Erythroblast (primary cell): Measurements from ENCODE around the gene DGLUCY.
"Not testable (repeated sequence)": the region's sequence is repeated elsewhere in the genome, so short reads cannot be mapped to it uniquely, and the experiment has no call there.

ENCODE experiments used
- GATA1 ChIP-seq: IDR thresholded peaks from 2 replicates; pipeline ENCODE4 v1.6.1; 2011; ENCODE audit warnings: low read depth, mild to moderate bottlenecking, control low read depth, low read length, moderate library complexity
- POLR2A ChIP-seq: IDR thresholded peaks from 2 replicates; pipeline ENCODE4 v1.6.1; 2011; ENCODE audit warnings: mild to moderate bottlenecking, low read length

GRCh38 chr14:91087470-91087869 lies 26.4 kb upstream of the DGLUCY start:
- TF ChIP-seq POLR2A, GATA1: not testable (repeated sequence)
